B cell (primary cell): ENCODE measurements around the gene RABEPK. TPM values are rescaled to one million over a fixed set of nuclear protein-coding genes. Genes with fewer than 3 reads are reported as not detected.

ENCODE experiments used
- ATAC-seq: fragments of 200-7000 bp; cut with Tn5 transposase; one replicate; pipeline ENCODE4 v1.10.0; 2021; ENCODE audit warnings: low read depth, mild to moderate bottlenecking, moderate number of reproducible peaks, moderate library complexity
- CTCF ChIA-PET: fragments of 350-600 bp; sonication (Branson Sonifier 250); formaldehyde crosslinking; loops from one replicate; lab custom pipeline; 2021; ENCODE audit warnings: antibody characterized with exemption, inconsistent platforms; lab: Charles Lee
- POLR2A ChIA-PET: fragments of 350-600 bp; sonication (Branson Sonifier 250); formaldehyde crosslinking; loops from one replicate; lab custom pipeline; 2021; ENCODE audit warnings: antibody characterized with exemption; lab: Charles Lee
- DNase-seq: peaks from one replicate; pipeline ENCODE4 v3.0.0; 2013
- H2AFZ ChIP-seq: 2 replicates; pipeline ENCODE4 v1.6.1; 2012; ENCODE audit warnings: mild to moderate bottlenecking, low read depth, low read length; ENCODE audit not compliant: insufficient read depth, poor library complexity, severe bottlenecking
- H3K27ac ChIP-seq, 2 donors: 1 replicate in 1 of 2; 2 replicates in 1 of 2; pipeline ENCODE4 v1.5.1; 2012 to 2013; ENCODE audit warnings: low read length in 2 of 2, mild to moderate bottlenecking in 2 of 2, moderate library complexity in 1 of 2
- H3K27me3 ChIP-seq, 4 experiments: fragments of 200-600 bp in 1 of 4; sonication (generic) in 1 of 4; replicated peaks in 1 of 4; 1 replicate in 2 of 4; 2 replicates in 2 of 4; pipeline versions ENCODE4 v1.6.1 to v1.7.0; 2013 to 2016; ENCODE audit warnings: low read length in 3 of 4, mild to moderate bottlenecking in 2 of 4, mixed read lengths in 1 of 4, moderate library complexity in 1 of 4; ENCODE audit not compliant: insufficient read depth in 4 of 4, control insufficient read depth in 3 of 4; ENCODE audit errors: control extremely low read depth in 1 of 4
- H3K36me3 ChIP-seq, 2 experiments: replicated peaks in 1 of 2; 1 replicate in 1 of 2; 2 replicates in 1 of 2; pipeline versions ENCODE4 v1.6.1 to v1.7.1; 2013; ENCODE audit warnings: low read length in 1 of 2; ENCODE audit not compliant: insufficient read depth in 2 of 2, control insufficient read depth in 1 of 2; ENCODE audit errors: control extremely low read depth in 1 of 2, extremely low read depth in 1 of 2
- H3K4me1 ChIP-seq, 2 donors: fragments of 200-600 bp in 1 of 2; sonication (generic) in 1 of 2; 1 replicate in 1 of 2; 2 replicates in 1 of 2; pipeline versions ENCODE4 v1.5.1 to v1.6.1; 2013 to 2017; ENCODE audit warnings: low read length in 2 of 2; ENCODE audit not compliant: control insufficient read depth in 2 of 2, insufficient read depth in 2 of 2
- H3K4me2 ChIP-seq: replicated peaks from 2 replicates; pipeline ENCODE3; 2012; ENCODE audit warnings: mild to moderate bottlenecking, low read depth, low read length; ENCODE audit not compliant: poor library complexity, severe bottlenecking
- H3K4me3 ChIP-seq, 5 experiments: fragments of 200-600 bp in 1 of 5; sonication (generic) in 1 of 5; 1 replicate in 3 of 5; 2 replicates in 2 of 5; pipeline versions ENCODE4 v1.5.1 to v1.7.0; 2011 to 2016; ENCODE audit warnings: low read length in 4 of 5, mild to moderate bottlenecking in 4 of 5, low read depth in 2 of 5, control low read depth in 1 of 5, moderate library complexity in 1 of 5; ENCODE audit not compliant: insufficient read depth in 1 of 5; ENCODE audit errors: control extremely low read depth in 1 of 5, extremely low read depth in 1 of 5
- H3K79me2 ChIP-seq: fragments of 200-600 bp; sonication (generic); one replicate; pipeline ENCODE4 v1.6.0; 2016; ENCODE audit warnings: low read length; ENCODE audit not compliant: control insufficient read depth, insufficient read depth
- H3K9ac ChIP-seq: fragments of 200-600 bp; sonication (generic); 2 replicates; pipeline ENCODE4 v1.6.1; 2017; ENCODE audit warnings: mild to moderate bottlenecking, low read length, moderate library complexity
- H3K9me3 ChIP-seq, 3 donors: one replicate each; pipeline versions ENCODE4 v1.6.1 to v1.7.1; 2013; ENCODE audit warnings: low read length in 2 of 3; ENCODE audit not compliant: control insufficient read depth in 2 of 3, insufficient read depth in 1 of 3; ENCODE audit errors: control extremely low read depth in 1 of 3
- H4K20me1 ChIP-seq: 2 replicates; pipeline ENCODE4 v1.6.0; 2012; ENCODE audit warnings: mild to moderate bottlenecking, low read length; ENCODE audit not compliant: insufficient read depth, control insufficient read depth, poor library complexity, severe bottlenecking
- H3K27ac Mint-ChIP-seq: one replicate; pipeline ENCODE4 v1.8.0; 2021; ENCODE audit warnings: mixed read lengths
- H3K27me3 Mint-ChIP-seq: one replicate; pipeline ENCODE4 v1.8.0; 2021; ENCODE audit warnings: mixed read lengths
- H3K4me1 Mint-ChIP-seq: one replicate; pipeline ENCODE4 v1.8.0; 2021; ENCODE audit warnings: mixed read lengths
- H3K4me3 Mint-ChIP-seq: one replicate; pipeline ENCODE4 v1.8.0; 2021; ENCODE audit warnings: mixed read lengths
- H3K9me3 Mint-ChIP-seq: one replicate; pipeline ENCODE4 v1.8.0; 2022; ENCODE audit warnings: mixed read lengths; ENCODE audit not compliant: insufficient read depth
- CTCF ChIP-seq: fragments of 200-600 bp; IDR thresholded peaks from one replicate; pipeline ENCODE4 v1.8.0; 2022; ENCODE audit warnings: antibody characterized with exemption, mild to moderate bottlenecking
- EZH2 ChIP-seq: IDR thresholded peaks from 2 replicates; pipeline ENCODE4 v1.6.1; 2012; ENCODE audit warnings: borderline replicate concordance, low read depth, mild to moderate bottlenecking, moderate library complexity, low read length; ENCODE audit not compliant: insufficient read depth, poor library complexity, severe bottlenecking
- WGBS: methylation state at CpG from one replicate; pipeline ENCODE4 v1.1.5; 2013; ENCODE audit warnings: missing lambda C conversion rate; ENCODE audit not compliant: insufficient coverage; 5-methylcytosine and 5-hydroxymethylcytosine counted together
- intact Hi-C: fragments of 100-400 bp; cut with micrococcal nuclease; formaldehyde crosslinking; loops from one replicate; pipeline ENCODE4 v1.10.0; 2022
- polyA plus RNA-seq: library from polyadenylated mRNA; depleted of rRNA; stranded (reverse); fragments of >200 nt; gene quantifications from 2 replicates; pipeline ENCODE4 v1.2.3, GENCODE V29; 2012
- total RNA-seq, 2 donors: library from RNA; stranded (reverse); fragments of 120-200 nt in 1 of 2; gene quantifications; 1 replicate in 1 of 2; 2 replicates in 1 of 2; pipeline versions ENCODE4 v1.2.3 to v1.2.4, GENCODE V29; 2013 to 2022

RABEPK gene
- total and polyA plus RNA-seq, 2 donors (not counting 1 experiment from before 2014, with no cell fraction given) = 9.0 to 12.2 TPM

- Histone ChIP-seq H3K4me2 (no peak overlapping the region), H3K4me3 (no peak overlapping the region), H3K9ac (no peak overlapping the region), H3K27me3 (no peaks in the 10 kb centered on the region), H4K20me1 (peaks cover 35% of the 10 kb centered on the region), H3K27ac (peak overlapping the region in 1 of 2 donors; percentile 33), H3K4me1 (peaks cover 9 to 13% of the 10 kb centered on the region in 2 donors), H3K9me3 (no peaks in the 10 kb centered on the region), H3K36me3 (peaks cover 2 to 10% of the 10 kb centered on the region in 2 experiments), H3K79me2 (peaks cover 97% of the 10 kb centered on the region), H2AFZ (no peak overlapping the region)
- POLR2A ChIA-PET = interaction anchor here (0.5 kb wide), 1 partner anchor 9 kb away, joined by 5 read pairs; no protein-coding TSS in a partner anchor
- intact Hi-C loops = no loop called here
- H3K27ac Mint-ChIP-seq = no peak overlapping the region
- peak overlapping the region; percentile 37 for H3K4me3 Mint-ChIP-seq
- CTCF ChIA-PET = interaction anchor here (0.7 kb wide), 1 partner anchor 13 kb away, joined by 3 read pairs; no protein-coding TSS in a partner anchor
- H3K9me3 Mint-ChIP-seq = no peaks in the 10 kb centered on the region
- no peak for TF ChIP-seq EZH2
- TF ChIP-seq CTCF = no peak
- H3K4me1 Mint-ChIP-seq = peaks cover 38% of the 10 kb centered on the region
- 38% methylated on average over 2 of the region's 6 CpGs for WGBS
- ATAC-seq (no peak), DNase-seq (no peak)
- H3K27me3 Mint-ChIP-seq = no peaks in the 10 kb centered on the region
These were observed 68.2 kb downstream of the RABEPK start for GRCh38 chr9:125268394-125269013.

DNA sequence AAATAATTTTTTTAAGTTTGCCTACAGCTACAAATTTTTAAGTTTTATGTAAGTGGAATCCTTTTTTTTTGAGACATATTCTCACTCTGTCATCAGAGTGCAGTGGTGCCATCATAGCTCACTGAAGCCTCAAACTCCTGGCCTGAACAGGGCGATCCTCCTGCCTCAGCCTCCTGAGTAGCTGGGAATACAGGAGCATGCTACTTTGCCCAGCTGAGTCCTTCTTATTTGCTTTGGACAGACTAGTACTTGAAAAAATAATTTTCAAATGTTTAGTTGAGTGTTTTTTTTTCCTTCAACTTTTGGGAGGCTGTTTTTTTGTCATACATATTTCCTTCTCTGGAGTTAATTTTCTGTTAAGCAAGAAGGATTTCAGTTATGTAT, 68.7 kb downstream of the RABEPK start:
- H3K4me3 Mint-ChIP-seq = no peak overlapping the region
- Histone ChIP-seq H3K79me2 (peaks cover 97% of the 10 kb centered on the region), H3K9ac (no peak overlapping the region), H3K4me1 (peaks cover 4 to 8% of the 10 kb centered on the region in 2 donors), H3K27me3 (no peaks in the 10 kb centered on the region), H2AFZ (no peak overlapping the region), H3K36me3 (peaks cover 2 to 7% of the 10 kb centered on the region in 2 experiments), H4K20me1 (peaks cover 35% of the 10 kb centered on the region), H3K4me3 (no peak overlapping the region), H3K9me3 (no peaks in the 10 kb centered on the region), H3K27ac (no peak overlapping the region), H3K4me2 (no peak overlapping the region)
- TF ChIP-seq EZH2 = no peak
- TF ChIP-seq CTCF = no peak
- no peaks in the 10 kb centered on the region for H3K9me3 Mint-ChIP-seq
- H3K27me3 Mint-ChIP-seq = no peaks in the 10 kb centered on the region
- no peak overlapping the region for H3K27ac Mint-ChIP-seq
- no CpG with 5 or more reads among the region's 1 CpG for WGBS
- POLR2A ChIA-PET = interaction anchor here (0.5 to 0.6 kb wide), 2 partner anchors 9 to 103 kb away, joined by 3 to 5 read pairs; no protein-coding TSS in a partner anchor
- intact Hi-C loops = no loop called here
- no peak for DNase-seq
- CTCF ChIA-PET = no interaction called here
- ATAC-seq = no peak
- peaks cover 33% of the 10 kb centered on the region for H3K4me1 Mint-ChIP-seq
